HepG2 (cell line): ENCODE results near the gene INO80E. TPM values are rescaled to one million over a fixed set of nuclear protein-coding genes. Genes with fewer than 3 reads are reported as not detected.
A peak's percentile ranks its signal among the peaks of the same experiment; 100 is the strongest.

ENCODE experiments used
- HIC2 ChIP-seq: sonication (generic); formaldehyde crosslinking; IDR thresholded peaks from 2 replicates; pipeline ENCODE4 v1.9.0; 2022; ENCODE audit warnings: low read depth, missing genetic modification reagents
- ZBTB49 ChIP-seq: sonication (generic); formaldehyde crosslinking; IDR thresholded peaks from 2 replicates; pipeline ENCODE4 v1.4.0; 2020; ENCODE audit warnings: missing genetic modification reagents, borderline replicate concordance
- ZBTB7B ChIP-seq: sonication (generic); formaldehyde crosslinking; IDR thresholded peaks from 2 replicates; pipeline ENCODE4 v1.4.0; 2020; ENCODE audit warnings: missing genetic modification reagents
- ZNF800 ChIP-seq: sonication (generic); formaldehyde crosslinking; IDR thresholded peaks from 2 replicates; pipeline ENCODE4 v1.4.0; 2020; ENCODE audit warnings: missing genetic modification reagents
- polyA plus RNA-seq, 8 experiments: library from polyadenylated mRNA; depleted of rRNA in 3 of 8; stranded (reverse) in 7 of 8; unstranded in 1 of 8; fragments of >200 nt; fragmentation: Illumina TruSeq in 4 of 8; extraction: Trizol in 4 of 8; gene quantifications; 2 replicates each; pipeline versions ENCODE4 v1.2.1 to v1.2.3, GENCODE V29; 2011 to 2016; ENCODE audit warnings: low read depth in 4 of 8, missing spikeins in 1 of 8, mixed read lengths in 1 of 8; ENCODE audit not compliant: insufficient read depth in 1 of 8
- total RNA-seq, 5 experiments: library from RNA; depleted of rRNA; stranded (reverse); fragments of >200 nt; fragmentation: Illumina TruSeq; extraction: Trizol; gene quantifications; 2 replicates each; pipeline ENCODE4 v1.2.3, GENCODE V29; 2016; ENCODE audit warnings: low read depth in 1 of 5
- TF ChIP-seq, protein P1 (sequence below): sonication (generic); formaldehyde crosslinking; IDR thresholded peaks from 2 replicates; pipeline ENCODE4 v1.8.0; 2022; ENCODE audit warnings: mild to moderate bottlenecking, missing genetic modification reagents, moderate library complexity
- TF ChIP-seq, protein P2 (sequence below): sonication (generic); formaldehyde crosslinking; IDR thresholded peaks from 2 replicates; pipeline ENCODE4 v1.4.0; 2020; ENCODE audit warnings: missing genetic modification reagents, mild to moderate bottlenecking, borderline replicate concordance

Gene INO80E
- total and polyA plus RNA-seq, 2 of the 13 experiments (the other 11 are each of a cell fraction or from before 2014, with no cell fraction given), result 25.8 to 45.6 TPM

DNA sequence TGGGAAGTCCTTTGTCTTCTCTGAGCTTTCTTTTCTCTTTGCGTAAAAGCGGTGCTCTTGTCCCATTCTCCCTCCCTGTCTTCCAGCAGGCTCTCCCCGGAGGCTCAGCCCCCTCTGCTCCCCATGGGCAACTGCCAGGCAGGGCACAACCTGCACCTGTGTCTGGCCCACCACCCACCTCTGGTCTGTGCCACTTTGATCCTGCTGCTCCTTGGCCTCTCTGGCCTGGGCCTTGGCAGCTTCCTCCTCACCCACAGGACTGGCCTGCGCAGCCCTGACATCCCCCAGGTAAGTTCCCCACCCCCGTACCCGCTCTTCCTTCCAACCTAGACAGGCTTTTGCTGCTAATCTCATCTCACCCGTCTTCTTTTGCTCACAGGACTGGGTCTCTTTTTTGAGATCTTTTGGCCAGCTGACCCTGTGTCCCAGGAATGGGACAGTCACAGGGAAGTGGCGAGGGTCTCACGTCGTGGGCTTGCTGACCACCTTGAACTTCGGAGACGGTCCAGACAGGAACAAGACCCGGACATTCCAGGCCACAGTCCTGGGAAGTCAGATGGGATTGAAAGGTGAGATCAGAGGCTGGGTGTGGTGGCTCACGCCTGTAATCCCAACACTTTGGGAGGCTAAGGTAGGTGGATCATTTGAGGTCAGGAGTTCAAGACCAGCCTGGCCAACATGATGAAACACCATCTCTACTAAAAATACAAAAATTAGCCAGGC, 32.9 kb upstream of the INO80E start (continued):
- TF ChIP-seq, protein P1, sequence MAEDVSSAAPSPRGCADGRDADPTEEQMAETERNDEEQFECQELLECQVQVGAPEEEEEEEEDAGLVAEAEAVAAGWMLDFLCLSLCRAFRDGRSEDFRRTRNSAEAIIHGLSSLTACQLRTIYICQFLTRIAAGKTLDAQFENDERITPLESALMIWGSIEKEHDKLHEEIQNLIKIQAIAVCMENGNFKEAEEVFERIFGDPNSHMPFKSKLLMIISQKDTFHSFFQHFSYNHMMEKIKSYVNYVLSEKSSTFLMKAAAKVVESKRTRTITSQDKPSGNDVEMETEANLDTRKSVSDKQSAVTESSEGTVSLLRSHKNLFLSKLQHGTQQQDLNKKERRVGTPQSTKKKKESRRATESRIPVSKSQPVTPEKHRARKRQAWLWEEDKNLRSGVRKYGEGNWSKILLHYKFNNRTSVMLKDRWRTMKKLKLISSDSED (CRISPR knock-in tag), result no peak
- TF ChIP-seq ZBTB49, result no peak
- TF ChIP-seq ZBTB7B (CRISPR knock-in tag), result 0 out of 2 replicates have a peak, but pooled peaks have one; percentile 6
- TF ChIP-seq HIC2 (CRISPR knock-in tag), result no peak
- no peak for TF ChIP-seq ZNF800 (CRISPR knock-in tag)
- TF ChIP-seq, protein P2, sequence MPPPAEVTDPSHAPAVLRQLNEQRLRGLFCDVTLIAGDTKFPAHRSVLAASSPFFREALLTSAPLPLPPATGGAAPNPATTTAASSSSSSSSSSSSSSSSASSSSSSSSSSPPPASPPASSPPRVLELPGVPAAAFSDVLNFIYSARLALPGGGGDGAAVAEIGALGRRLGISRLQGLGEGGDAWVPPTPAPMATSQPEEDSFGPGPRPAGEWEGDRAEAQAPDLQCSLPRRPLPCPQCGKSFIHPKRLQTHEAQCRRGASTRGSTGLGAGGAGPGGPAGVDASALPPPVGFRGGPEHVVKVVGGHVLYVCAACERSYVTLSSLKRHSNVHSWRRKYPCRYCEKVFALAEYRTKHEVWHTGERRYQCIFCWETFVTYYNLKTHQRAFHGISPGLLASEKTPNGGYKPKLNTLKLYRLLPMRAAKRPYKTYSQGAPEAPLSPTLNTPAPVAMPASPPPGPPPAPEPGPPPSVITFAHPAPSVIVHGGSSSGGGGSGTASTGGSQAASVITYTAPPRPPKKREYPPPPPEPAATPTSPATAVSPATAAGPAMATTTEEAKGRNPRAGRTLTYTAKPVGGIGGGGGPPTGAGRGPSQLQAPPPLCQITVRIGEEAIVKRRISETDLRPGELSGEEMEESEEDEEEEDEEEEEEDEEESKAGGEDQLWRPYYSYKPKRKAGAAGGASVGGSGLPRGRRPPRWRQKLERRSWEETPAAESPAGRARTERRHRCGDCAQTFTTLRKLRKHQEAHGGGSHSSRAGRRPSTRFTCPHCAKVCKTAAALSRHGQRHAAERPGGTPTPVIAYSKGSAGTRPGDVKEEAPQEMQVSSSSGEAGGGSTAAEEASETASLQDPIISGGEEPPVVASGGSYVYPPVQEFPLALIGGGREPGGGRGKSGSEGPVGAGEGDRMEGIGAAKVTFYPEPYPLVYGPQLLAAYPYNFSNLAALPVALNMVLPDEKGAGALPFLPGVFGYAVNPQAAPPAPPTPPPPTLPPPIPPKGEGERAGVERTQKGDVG (CRISPR knock-in tag), result no peak; the same call in 1 of the 2 replicates
